ENCODE results near the gene CHD2.

CHD2 gene

GRCh38 chr15:92884436-92885223 is 15.5 kb upstream of the CHD2 start:
- DNase-seq = no peak

GRCh38 chr15:92885224-92886041 is 14.7 kb upstream of the CHD2 start:
- DNase-seq = no peak

- no peak for DNase-seq
Observed at GRCh38 chr15:92886042-92886537, 14.0 kb upstream of the CHD2 start.

- DNase-seq = no peak
Observed at GRCh38 chr15:92886815-92887214, 13.3 kb upstream of the CHD2 start.

- no peak for DNase-seq
Observed at GRCh38 chr15:92887869-92888268, 12.3 kb upstream of the CHD2 start.

GRCh38 chr15:92889390-92890107 is 10.6 kb upstream of the CHD2 start:
- no peak for DNase-seq

GRCh38 chr15:92891533-92892200 is 8.5 kb upstream of the CHD2 start:
- DNase-seq = no peak

- DNase-seq = no peak
Observed at GRCh38 chr15:92892201-92892555, 7.9 kb upstream of the CHD2 start.

GRCh38 chr15:92893200-92893599 is 6.9 kb upstream of the CHD2 start:
- no peak for DNase-seq

- DNase-seq = no peak
Observed at GRCh38 chr15:92896561-92896960, 3.6 kb upstream of the CHD2 start.

GRCh38 chr15:92897620-92898019 is 2.5 kb upstream of the CHD2 start:
- DNase-seq = no peak

- DNase-seq = no peak
Observed at GRCh38 chr15:92898988-92899582, 1.0 kb upstream of the CHD2 start.

- no peak for DNase-seq
Observed at GRCh38 chr15:92899601-92899947, 550 bp upstream of the CHD2 start.

- no peak for DNase-seq
Observed at GRCh38 chr15:92900731-92901071, 577 bp downstream of the CHD2 start.

- DNase-seq = no peak
Observed at GRCh38 chr15:92901072-92901761, 1.1 kb downstream of the CHD2 start.

GRCh38 chr15:92901995-92902394 is 1.9 kb downstream of the CHD2 start:
- no peak for DNase-seq

GRCh38 chr15:92902737-92903593 is 2.8 kb downstream of the CHD2 start:
- no peak for DNase-seq

- no peak for DNase-seq
Observed at GRCh38 chr15:92903631-92903965, 3.5 kb downstream of the CHD2 start.

GRCh38 chr15:92903966-92904721 is 4.0 kb downstream of the CHD2 start:
- peak; percentile 81 to 100 (median 99) for DNase-seq
